BE2C (cell line): ENCODE data around the gene STS.

Experiments
- DNase-seq: peaks from one replicate; pipeline ENCODE4 v3.0.0-alpha.2; 2020
- H3K27me3 ChIP-seq: fragments of 250-450 bp; sonication (Bioruptor Pico); 2 replicates; pipeline ENCODE4 v1.5.1; 2020; ENCODE audit warnings: mild to moderate bottlenecking
- H3K36me3 ChIP-seq: fragments of 250-450 bp; sonication (Bioruptor Pico); 2 replicates; pipeline ENCODE4 v1.5.1; 2020; ENCODE audit warnings: mild to moderate bottlenecking
- H3K4me1 ChIP-seq: fragments of 250-450 bp; sonication (Bioruptor Pico); 2 replicates; pipeline ENCODE4 v1.5.1; 2020
- H3K4me3 ChIP-seq: 2 replicates; pipeline ENCODE4 v1.5.1; 2011; ENCODE audit warnings: low read depth, low read length
- H3K9me3 ChIP-seq: fragments of 250-450 bp; sonication (Bioruptor Pico); 2 replicates; pipeline ENCODE4 v1.5.1; 2020
- TF ChIP-seq, protein P1 (sequence below): IDR thresholded peaks from 2 replicates; pipeline ENCODE4 v1.5.1; 2012; ENCODE audit warnings: mild to moderate bottlenecking, low read depth, low read length

STS gene

GRCh38 chrX:7132335-7133049 lies 15.0 kb upstream of the STS start:
- TF ChIP-seq, protein P1, sequence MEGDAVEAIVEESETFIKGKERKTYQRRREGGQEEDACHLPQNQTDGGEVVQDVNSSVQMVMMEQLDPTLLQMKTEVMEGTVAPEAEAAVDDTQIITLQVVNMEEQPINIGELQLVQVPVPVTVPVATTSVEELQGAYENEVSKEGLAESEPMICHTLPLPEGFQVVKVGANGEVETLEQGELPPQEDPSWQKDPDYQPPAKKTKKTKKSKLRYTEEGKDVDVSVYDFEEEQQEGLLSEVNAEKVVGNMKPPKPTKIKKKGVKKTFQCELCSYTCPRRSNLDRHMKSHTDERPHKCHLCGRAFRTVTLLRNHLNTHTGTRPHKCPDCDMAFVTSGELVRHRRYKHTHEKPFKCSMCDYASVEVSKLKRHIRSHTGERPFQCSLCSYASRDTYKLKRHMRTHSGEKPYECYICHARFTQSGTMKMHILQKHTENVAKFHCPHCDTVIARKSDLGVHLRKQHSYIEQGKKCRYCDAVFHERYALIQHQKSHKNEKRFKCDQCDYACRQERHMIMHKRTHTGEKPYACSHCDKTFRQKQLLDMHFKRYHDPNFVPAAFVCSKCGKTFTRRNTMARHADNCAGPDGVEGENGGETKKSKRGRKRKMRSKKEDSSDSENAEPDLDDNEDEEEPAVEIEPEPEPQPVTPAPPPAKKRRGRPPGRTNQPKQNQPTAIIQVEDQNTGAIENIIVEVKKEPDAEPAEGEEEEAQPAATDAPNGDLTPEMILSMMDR = peak; percentile 45
- no peaks in the 10 kb centered on the region for H3K9me3 ChIP-seq
- peak; percentile 10 for DNase-seq
- H3K4me3 ChIP-seq = no peak overlapping the region
- H3K36me3 ChIP-seq = no peaks in the 10 kb centered on the region
- no peaks in the 10 kb centered on the region for H3K27me3 ChIP-seq
- no peaks in the 10 kb centered on the region for H3K4me1 ChIP-seq

DNA sequence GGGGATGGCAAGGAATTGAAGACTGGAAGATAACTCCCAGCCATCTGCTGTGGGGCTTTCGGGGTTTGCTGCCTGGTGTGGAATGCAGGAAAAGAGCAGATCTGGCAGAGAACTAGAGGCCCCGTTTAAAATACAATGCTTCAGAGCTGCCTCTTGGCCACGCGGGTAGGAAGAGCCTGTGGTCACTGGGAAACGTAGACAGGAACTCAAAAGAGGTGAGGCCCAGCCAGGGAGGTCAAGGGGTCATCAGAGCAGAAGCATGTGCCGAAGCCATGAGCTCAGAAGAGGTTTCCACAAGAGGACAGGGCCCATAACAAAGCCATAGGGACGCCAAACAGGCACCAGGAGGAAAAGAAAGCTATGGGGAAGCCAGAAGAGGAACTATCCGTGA lies 14.5 kb upstream of the STS start:
- no peaks in the 10 kb centered on the region for H3K9me3 ChIP-seq

DNA sequence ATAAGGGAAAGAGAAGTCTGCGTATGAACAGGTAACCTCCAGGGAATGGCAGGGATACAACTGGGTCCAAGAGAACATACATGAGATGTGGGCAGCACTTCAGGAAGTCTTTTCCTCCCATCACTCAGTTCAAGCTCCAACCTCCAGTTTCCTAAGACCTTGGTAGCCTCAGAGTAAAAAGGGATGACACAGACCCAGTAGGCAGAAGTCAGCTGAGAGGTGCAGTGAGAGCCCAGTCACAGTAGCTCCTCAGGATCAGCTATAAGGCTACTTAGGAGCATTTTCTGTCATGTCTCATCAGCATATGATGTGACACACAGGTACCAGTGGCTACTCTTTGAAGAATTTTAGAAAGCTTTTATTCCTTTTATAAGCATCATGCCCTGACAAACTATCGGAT lies 12.5 kb upstream of the STS start:
- no peaks in the 10 kb centered on the region for H3K4me1 ChIP-seq
- no peaks in the 10 kb centered on the region for H3K9me3 ChIP-seq
- TF ChIP-seq, protein P1 = no peak
- no peak overlapping the region for H3K4me3 ChIP-seq
- no peak for DNase-seq
- no peaks in the 10 kb centered on the region for H3K27me3 ChIP-seq
- no peaks in the 10 kb centered on the region for H3K36me3 ChIP-seq

More for the DNA sequence above, 14.5 kb upstream of the STS start:
- TF ChIP-seq, protein P1 = no peak
- DNase-seq = no peak
- Histone ChIP-seq H3K27me3 (no peaks in the 10 kb centered on the region), H3K4me1 (no peaks in the 10 kb centered on the region), H3K4me3 (no peak overlapping the region), H3K36me3 (no peaks in the 10 kb centered on the region)

- no peaks in the 10 kb centered on the region for H3K36me3 ChIP-seq
- H3K9me3 ChIP-seq = no peaks in the 10 kb centered on the region
- H3K27me3 ChIP-seq = no peaks in the 10 kb centered on the region
- no peak for DNase-seq
- H3K4me1 ChIP-seq = no peaks in the 10 kb centered on the region
- TF ChIP-seq, protein P1 = no peak
- H3K4me3 ChIP-seq = no peak overlapping the region
These were observed 8.1 kb upstream of the STS start for GRCh38 chrX:7139202-7140081.

- Histone ChIP-seq H3K27me3 (no peaks in the 10 kb centered on the region), H3K4me3 (no peak overlapping the region), H3K9me3 (no peaks in the 10 kb centered on the region), H3K4me1 (no peaks in the 10 kb centered on the region), H3K36me3 (no peaks in the 10 kb centered on the region)
- no peak for DNase-seq
- TF ChIP-seq, protein P1 = no peak
These were observed 4.4 kb upstream of the STS start for GRCh38 chrX:7143076-7143475.
